Caco-2 (cell line): ENCODE measurements around the gene CEP72. TPM values are rescaled to one million over a fixed set of nuclear protein-coding genes. Genes with fewer than 3 reads are reported as not detected.

Experiments used
- BruUV-seq: library from RNA; stranded (reverse); fragments of 400-500 nt; replicated peaks from 2 replicates; lab custom pipeline; 2021; lab: Mats Ljungman, UMichigan
- CTCF ChIA-PET: fragments of 300-600 bp; sonication (Branson Sonifier 250); formaldehyde crosslinking; loops from one replicate; lab custom pipeline; 2022; ENCODE audit warnings: antibody characterized with exemption; lab: Charles Lee
- POLR2A ChIA-PET: fragments of 300-600 bp; sonication (Branson Sonifier 250); formaldehyde crosslinking; loops from one replicate; lab custom pipeline; 2022; ENCODE audit warnings: antibody characterized with exemption; lab: Charles Lee
- DNase-seq, 2 experiments: peaks; one replicate each; pipeline versions ENCODE4 v3.0.0 to v3.0.0-alpha.2; 2020 to 2022
- H3K27me3 ChIP-seq: replicated peaks from 2 replicates; pipeline ENCODE4 v1.6.0; 2011; ENCODE audit warnings: low read length; ENCODE audit not compliant: control insufficient read depth, insufficient read depth
- H3K36me3 ChIP-seq: 2 replicates; pipeline ENCODE4 v1.5.1; 2011; ENCODE audit warnings: low read length; ENCODE audit not compliant: control insufficient read depth, insufficient read depth
- H3K4me1 ChIP-seq: fragments of 250-450 bp; sonication (Bioruptor Pico); 2 replicates; pipeline ENCODE4 v1.5.1; 2020; ENCODE audit warnings: mild to moderate bottlenecking
- H3K4me3 ChIP-seq: 2 replicates; pipeline ENCODE4 v1.5.1; 2011; ENCODE audit warnings: low read depth, mild to moderate bottlenecking, control low read depth, low read length
- H3K9me3 ChIP-seq: fragments of 250-450 bp; sonication (Bioruptor Pico); 2 replicates; pipeline ENCODE4 v1.5.1; 2020; ENCODE audit warnings: mild to moderate bottlenecking, moderate library complexity
- H3K27ac Mint-ChIP-seq: one replicate; pipeline ENCODE4 v1.8.0; 2022; ENCODE audit warnings: mixed read lengths; ENCODE audit not compliant: unreplicated experiment
- H3K27me3 Mint-ChIP-seq: one replicate; pipeline ENCODE4 v1.8.0; 2022; ENCODE audit warnings: mixed read lengths; ENCODE audit not compliant: insufficient read depth, unreplicated experiment
- H3K36me3 Mint-ChIP-seq: one replicate; pipeline ENCODE4 v1.8.0; 2022; ENCODE audit warnings: mild to moderate bottlenecking, mixed read lengths; ENCODE audit not compliant: insufficient read depth, unreplicated experiment
- H3K4me1 Mint-ChIP-seq: one replicate; pipeline ENCODE4 v1.8.0; 2022; ENCODE audit warnings: low read depth, mixed read lengths; ENCODE audit not compliant: unreplicated experiment
- H3K4me3 Mint-ChIP-seq: one replicate; pipeline ENCODE4 v1.8.0; 2022; ENCODE audit warnings: mild to moderate bottlenecking, moderate library complexity, mixed read lengths; ENCODE audit not compliant: unreplicated experiment
- H3K9me3 Mint-ChIP-seq: one replicate; pipeline ENCODE4 v1.8.0; 2022; ENCODE audit warnings: mixed read lengths; ENCODE audit not compliant: unreplicated experiment
- CTCF ChIP-seq, 2 experiments: fragments of 200-600 bp in 1 of 2; IDR thresholded peaks; 1 replicate in 1 of 2; 2 replicates in 1 of 2; pipeline versions ENCODE4 v1.5.1 to v1.8.0; 2011 to 2022; ENCODE audit warnings: antibody characterized with exemption in 1 of 2, control low read depth in 1 of 2, inconsistent platforms in 1 of 2, low read depth in 1 of 2, low read length in 1 of 2, mild to moderate bottlenecking in 1 of 2, moderate library complexity in 1 of 2; ENCODE audit not compliant: insufficient read depth in 1 of 2, severe bottlenecking in 1 of 2, unreplicated experiment in 1 of 2
- intact Hi-C: fragments of 100-400 bp; cut with micrococcal nuclease; formaldehyde crosslinking; loops from one replicate; pipeline ENCODE4 v1.10.0; 2022; ENCODE audit not compliant: unreplicated experiment
- total RNA-seq: library from RNA; stranded (reverse); gene quantifications from 2 replicates; pipeline ENCODE4 v1.2.3, GENCODE V29; 2022

Gene CEP72
- total RNA-seq, 1 experiment from 2014 or later: 36.6 TPM

GRCh38 chr5:594226-594860 is 17.8 kb upstream of the CEP72 start:
- Histone ChIP-seq H3K4me3 (no peak overlapping the region), H3K27me3 (no peaks in the 10 kb centered on the region), H3K4me1 (no peaks in the 10 kb centered on the region), H3K36me3 (no peaks in the 10 kb centered on the region), H3K9me3 (peaks cover 4% of the 10 kb centered on the region; the same call in 1 of the 2 replicates)
- H3K27me3 Mint-ChIP-seq: peaks cover 24% of the 10 kb centered on the region
- H3K4me1 Mint-ChIP-seq: no peaks in the 10 kb centered on the region
- no peak for DNase-seq
- ChIA-PET CTCF (no interaction called here), POLR2A (no interaction called here)
- H3K4me3 Mint-ChIP-seq: no peak overlapping the region
- no TSS peak for BruUV-seq
- H3K27ac Mint-ChIP-seq: no peak overlapping the region
- TF ChIP-seq CTCF (IDR thresholded peaks at IDR 0.05; ENCODE audit: insufficient read depth in 1 of 2, low read depth in 1 of 2, low read length in 1 of 2, severe bottlenecking in 1 of 2, unreplicated experiment in 1 of 2): no peak
- no peaks in the 10 kb centered on the region for H3K36me3 Mint-ChIP-seq
- no peaks in the 10 kb centered on the region for H3K9me3 Mint-ChIP-seq
- intact Hi-C loops: no loop called here

GRCh38 chr5:595285-595875 is 16.8 kb upstream of the CEP72 start:
- H3K9me3 ChIP-seq: peaks cover 4% of the 10 kb centered on the region; the same call in 1 of the 2 replicates
- ChIA-PET POLR2A (no interaction called here), CTCF (no interaction called here)
- no peaks in the 10 kb centered on the region for H3K27me3 ChIP-seq
- no peak for TF ChIP-seq CTCF (IDR thresholded peaks at IDR 0.05; ENCODE audit: insufficient read depth in 1 of 2, low read depth in 1 of 2, low read length in 1 of 2, severe bottlenecking in 1 of 2, unreplicated experiment in 1 of 2)
- H3K4me1 ChIP-seq: no peaks in the 10 kb centered on the region
- Mint-ChIP-seq H3K4me1 (no peaks in the 10 kb centered on the region), H3K9me3 (no peaks in the 10 kb centered on the region), H3K27me3 (peaks cover 29% of the 10 kb centered on the region), H3K27ac (no peak overlapping the region), H3K36me3 (no peaks in the 10 kb centered on the region), H3K4me3 (no peak overlapping the region)
- BruUV-seq: no TSS peak
- no peaks in the 10 kb centered on the region for H3K36me3 ChIP-seq
- H3K4me3 ChIP-seq: no peak overlapping the region
- intact Hi-C loops: no loop called here
- DNase-seq: no peak

- Histone ChIP-seq H3K4me3 (no peak overlapping the region), H3K4me1 (no peaks in the 10 kb centered on the region), H3K27me3 (no peaks in the 10 kb centered on the region), H3K36me3 (no peaks in the 10 kb centered on the region), H3K9me3 (no peaks in the 10 kb centered on the region)
- Mint-ChIP-seq H3K27ac (no peak overlapping the region), H3K27me3 (peaks cover 26% of the 10 kb centered on the region), H3K9me3 (no peaks in the 10 kb centered on the region), H3K36me3 (no peaks in the 10 kb centered on the region), H3K4me1 (no peaks in the 10 kb centered on the region), H3K4me3 (no peak overlapping the region)
- ChIA-PET CTCF (no interaction called here), POLR2A (no interaction called here)
- TF ChIP-seq CTCF (IDR thresholded peaks at IDR 0.05; ENCODE audit: insufficient read depth in 1 of 2, low read depth in 1 of 2, low read length in 1 of 2, severe bottlenecking in 1 of 2, unreplicated experiment in 1 of 2): no peak
- DNase-seq: no peak
- no TSS peak for BruUV-seq
- intact Hi-C loops: no loop called here
Measured at GRCh38 chr5:597871-598563, 14.1 kb upstream of the CEP72 start.
